Lung microvascular endothelial cell (primary cell): ENCODE data around the gene XDH. TPM values are rescaled to one million over a fixed set of nuclear protein-coding genes. Genes with fewer than 3 reads are reported as not detected.

ENCODE experiments used
- DNase-seq, 2 donors: peaks; one replicate each; pipeline versions ENCODE4 v3.0.0 to v3.0.0-alpha.2; 2010; ENCODE audit warnings: low read depth in 2 of 2
- total RNA-seq: library from RNA; depleted of rRNA; stranded (reverse); fragments of >200 nt; gene quantifications from 2 replicates; pipeline ENCODE4 v1.2.1, GENCODE V29; 2014

Gene XDH
- total RNA-seq, 1 donor from 2014 or later: not detected

GRCh38 chr2:31286961-31287550 lies 127.5 kb downstream of the XDH start:
- DNase-seq: peak in 1 of 2 donors; percentile 10

DNA sequence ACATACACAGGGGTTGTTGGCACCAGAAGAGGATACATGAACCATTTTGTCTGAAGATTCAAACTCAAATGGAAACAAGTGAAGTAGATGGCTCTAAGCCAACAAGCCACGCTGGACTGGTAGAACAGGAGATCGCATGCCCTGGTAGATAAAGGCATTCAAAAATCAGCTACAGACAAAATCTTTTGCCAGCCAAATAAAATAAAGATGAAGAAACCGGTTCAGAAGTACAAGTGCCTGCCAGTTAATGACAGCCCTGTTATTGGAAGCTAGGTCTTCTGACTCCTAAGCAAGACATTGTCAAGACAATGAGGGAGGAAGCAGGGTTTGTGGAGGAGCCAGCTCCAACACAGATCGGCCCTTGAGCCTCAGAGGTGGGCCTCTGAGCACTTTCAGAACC lies 128.3 kb downstream of the XDH start:
- DNase-seq: no peak

Other genes starting within 250 kb of the XDH start
- gene CAPN14, start 197.2 kb downstream of the XDH start, total RNA-seq: under 0.01 TPM in 1 of 2 replicates, not detected in the other
- gene EHD3, start 180.6 kb downstream of the XDH start, total RNA-seq: 2.4 and 6.7 TPM in 2 replicates
- gene SRD5A2, start 166.2 kb upstream of the XDH start, total RNA-seq: not detected in 2 replicates